Motor neuron (in vitro differentiated cells): Measurements from ENCODE around the gene TPRG1. TPM values are rescaled to one million over a fixed set of nuclear protein-coding genes. Genes with fewer than 3 reads are reported as not detected.

ENCODE experiments used
- ATAC-seq, 8 experiments: fragments of 200-7000 bp; cut with Tn5 transposase; replicated peaks in 6 of 8; 2 replicates each; pipeline ENCODE4 v1.8.0; 2021; ENCODE audit warnings: mild to moderate bottlenecking in 8 of 8, moderate library complexity in 8 of 8
- H3K27ac ChIP-seq, 2 donors: fragments of 250-450 bp; sonication (Bioruptor Pico); 2 replicates each; pipeline ENCODE4 v1.9.0; 2021; ENCODE audit warnings: antibody characterized with exemption in 2 of 2, mild to moderate bottlenecking in 2 of 2, moderate library complexity in 1 of 2
- H3K4me1 ChIP-seq, 2 donors: fragments of 250-450 bp; sonication (Bioruptor Pico); replicated peaks in 1 of 2; 2 replicates each; pipeline ENCODE4 v1.6.1; 2021; ENCODE audit warnings: antibody characterized with exemption in 2 of 2, mild to moderate bottlenecking in 2 of 2, moderate library complexity in 1 of 2
- H3K4me3 ChIP-seq, 5 donors: fragments of 250-450 bp; sonication (Bioruptor Pico); 2 replicates each; pipeline ENCODE4 v1.9.0; 2021; ENCODE audit warnings: antibody characterized with exemption in 5 of 5, mild to moderate bottlenecking in 5 of 5, moderate library complexity in 4 of 5
- WGBS, 10 experiments: fragments of 450-650 bp; shearing (Covaris generic); methylation state at CpG; one replicate each; pipeline ENCODE4 v1.0.0; 2022; 5-methylcytosine and 5-hydroxymethylcytosine counted together
- in situ Hi-C, 9 experiments: fragments of 400-800 bp; cut with MboI; loops; one replicate each; pipeline ENCODE4 v1.15.0; 2021; ENCODE audit warnings: low sequenced_read_pairs in 9 of 9, low pct_unique_long_range_greater_than_20kb in 2 of 9; ENCODE audit not compliant: unreplicated experiment in 9 of 9
- total RNA-seq, 8 experiments: library from RNA; unstranded; fragments of 300-600 nt; gene quantifications; 2 replicates each; pipeline versions ENCODE4 v1.2.3 to v1.2.4, GENCODE V29; 2022

TPRG1 gene
- total RNA-seq, 8 experiments from 2014 or later = 0.31 to 3.2 (median 2.4) TPM

GRCh38 chr3:189238071-189238470 is 66.3 kb downstream of the TPRG1 start:
- Histone ChIP-seq H3K27ac (no peak overlapping the region), H3K4me3 (no peak overlapping the region), H3K4me1 (no peaks in the 10 kb centered on the region)
- no peak for ATAC-seq
- WGBS, 10 experiments = 86 to 100% (median 95%) methylated on average over 2 to 5 of the region's 5 CpGs; no CpG with 5 or more reads in 2 of the 10 experiments
- in situ Hi-C loops = loop anchor here in 2 of 9 experiments (25.0 kb wide), 2 partner anchors 276 to 1501 kb away; partner anchors contain the start of gene BCL6 (in 1 of the 2)

- Histone ChIP-seq H3K4me1 (no peaks in the 10 kb centered on the region), H3K4me3 (no peak overlapping the region), H3K27ac (no peak overlapping the region)
- WGBS, 10 experiments = 55 to 100% (median 79%) methylated on average over 1 to 5 of the region's 5 CpGs; no CpG with 5 or more reads in 1 of the 10 experiments
- ATAC-seq = no peak
- in situ Hi-C loops = loop anchor here in 2 of 9 experiments (25.0 kb wide), 2 partner anchors 277 to 1502 kb away; partner anchors contain the start of gene BCL6 (in 1 of the 2)
These were observed 67.8 kb downstream of the TPRG1 start for GRCh38 chr3:189239616-189240015.

- no peak for ATAC-seq
- Histone ChIP-seq H3K4me1 (no peaks in the 10 kb centered on the region), H3K27ac (no peak overlapping the region), H3K4me3 (no peak overlapping the region)
- in situ Hi-C loops = loop anchor here in 4 of 9 experiments (25.0 kb wide), 3 partner anchors 288 to 1513 kb away; partner anchors contain the start of gene BCL6 (in 1 of the 4)
- WGBS, 10 experiments = 10 to 100% methylated on average over 1 of the region's 1 CpG; no CpG with 5 or more reads in 8 of the 10 experiments
These were observed 78.2 kb downstream of the TPRG1 start for GRCh38 chr3:189249987-189250386.

GRCh38 chr3:189258261-189258660 is 86.5 kb downstream of the TPRG1 start:
- H3K27ac ChIP-seq = no peak overlapping the region
- H3K4me1 ChIP-seq = no peaks in the 10 kb centered on the region
- no peak overlapping the region for H3K4me3 ChIP-seq
- 13 to 90% (median 80%) methylated on average over 1 to 2 of the region's 3 CpGs; no CpG with 5 or more reads in 5 of the 10 experiments for WGBS, 10 experiments
- in situ Hi-C loops = loop anchor here in 2 of 9 experiments (25.0 kb wide), 1 partner anchor 679 kb away; no protein-coding TSS in a partner anchor
- ATAC-seq = no peak

- Histone ChIP-seq H3K4me3 (no peak overlapping the region), H3K4me1 (no peaks in the 10 kb centered on the region), H3K27ac (no peak overlapping the region)
- in situ Hi-C loops = loop anchor here in 2 of 9 experiments (25.0 kb wide), 1 partner anchor 676 kb away; no protein-coding TSS in a partner anchor
- no peak for ATAC-seq
- 42 to 100% (median 85%) methylated on average over 1 to 11 of the region's 11 CpGs for WGBS, 10 experiments
These were observed 89.1 kb downstream of the TPRG1 start for GRCh38 chr3:189260556-189261493.

- Histone ChIP-seq H3K27ac (no peak overlapping the region), H3K4me3 (no peak overlapping the region), H3K4me1 (no peaks in the 10 kb centered on the region)
- 58 to 100% (median 80%) methylated on average over 1 to 3 of the region's 3 CpGs; no CpG with 5 or more reads in 4 of the 10 experiments for WGBS, 10 experiments
- in situ Hi-C loops = loop anchor here in 2 of 9 experiments (25.0 kb wide), 1 partner anchor 675 kb away; no protein-coding TSS in a partner anchor
- ATAC-seq = no peak
These were observed 91.0 kb downstream of the TPRG1 start for GRCh38 chr3:189262746-189263145.

GRCh38 chr3:189267981-189268613 is 96.3 kb downstream of the TPRG1 start:
- in situ Hi-C loops = loop anchor here in 2 of 9 experiments (25.0 kb wide), 1 partner anchor 669 kb away; no protein-coding TSS in a partner anchor
- 80 to 100% (median 100%) methylated on average over 1 to 5 of the region's 7 CpGs for WGBS, 10 experiments
- Histone ChIP-seq H3K27ac (no peak overlapping the region), H3K4me1 (no peaks in the 10 kb centered on the region), H3K4me3 (no peak overlapping the region)
- peak in 2 of 8 experiments; percentile 19 to 54 for ATAC-seq

GRCh38 chr3:189269365-189269764 is 97.6 kb downstream of the TPRG1 start:
- Histone ChIP-seq H3K4me1 (no peaks in the 10 kb centered on the region), H3K4me3 (no peak overlapping the region), H3K27ac (no peak overlapping the region)
- in situ Hi-C loops = loop anchor here in 2 of 9 experiments (25.0 kb wide), 1 partner anchor 668 kb away; no protein-coding TSS in a partner anchor
- ATAC-seq = no peak
- WGBS, 10 experiments = 14 to 94% (median 82%) methylated on average over 2 to 3 of the region's 3 CpGs; no CpG with 5 or more reads in 1 of the 10 experiments

- WGBS, 10 experiments = 47 to 77% (median 73%) methylated on average over 1 to 5 of the region's 5 CpGs; no CpG with 5 or more reads in 1 of the 10 experiments
- in situ Hi-C loops = loop anchor here in 3 of 9 experiments (10.0 to 25.0 kb wide), 2 partner anchors 667 to 674 kb away; no protein-coding TSS in a partner anchor
- peak; percentile 44 to 96 (median 76) for ATAC-seq
- H3K4me1 ChIP-seq = no peaks in the 10 kb centered on the region
- H3K27ac ChIP-seq = no peak overlapping the region
- no peak overlapping the region for H3K4me3 ChIP-seq
These were observed 98.6 kb downstream of the TPRG1 start for GRCh38 chr3:189270248-189270832.

- ATAC-seq = peak in 2 of 8 experiments; percentile 53 to 76
- WGBS, 10 experiments = 51 to 92% (median 79%) methylated on average over 2 to 3 of the region's 4 CpGs; no CpG with 5 or more reads in 2 of the 10 experiments
- in situ Hi-C loops = loop anchor here in 3 of 9 experiments (10.0 to 25.0 kb wide), 2 partner anchors 665 to 672 kb away; no protein-coding TSS in a partner anchor
- Histone ChIP-seq H3K4me3 (no peak overlapping the region), H3K4me1 (no peaks in the 10 kb centered on the region), H3K27ac (no peak overlapping the region)
These were observed 100.8 kb downstream of the TPRG1 start for GRCh38 chr3:189272500-189273119.

- no peaks in the 10 kb centered on the region for H3K4me1 ChIP-seq
- H3K27ac ChIP-seq = no peak overlapping the region
- in situ Hi-C loops = loop anchor here in 3 of 9 experiments (10.0 to 25.0 kb wide), 2 partner anchors 664 to 671 kb away; no protein-coding TSS in a partner anchor
- 82 to 100% (median 100%) methylated on average over 1 of the region's 1 CpG; no CpG with 5 or more reads in 1 of the 10 experiments for WGBS, 10 experiments
- ATAC-seq = no peak
- no peak overlapping the region for H3K4me3 ChIP-seq
These were observed 102.0 kb downstream of the TPRG1 start for GRCh38 chr3:189273736-189274135.
